ENCODE measurements around the gene SMARCB1.
A peak's percentile ranks its signal among the peaks of the same experiment; 100 is the strongest.

The SMARCB1 gene

DNA sequence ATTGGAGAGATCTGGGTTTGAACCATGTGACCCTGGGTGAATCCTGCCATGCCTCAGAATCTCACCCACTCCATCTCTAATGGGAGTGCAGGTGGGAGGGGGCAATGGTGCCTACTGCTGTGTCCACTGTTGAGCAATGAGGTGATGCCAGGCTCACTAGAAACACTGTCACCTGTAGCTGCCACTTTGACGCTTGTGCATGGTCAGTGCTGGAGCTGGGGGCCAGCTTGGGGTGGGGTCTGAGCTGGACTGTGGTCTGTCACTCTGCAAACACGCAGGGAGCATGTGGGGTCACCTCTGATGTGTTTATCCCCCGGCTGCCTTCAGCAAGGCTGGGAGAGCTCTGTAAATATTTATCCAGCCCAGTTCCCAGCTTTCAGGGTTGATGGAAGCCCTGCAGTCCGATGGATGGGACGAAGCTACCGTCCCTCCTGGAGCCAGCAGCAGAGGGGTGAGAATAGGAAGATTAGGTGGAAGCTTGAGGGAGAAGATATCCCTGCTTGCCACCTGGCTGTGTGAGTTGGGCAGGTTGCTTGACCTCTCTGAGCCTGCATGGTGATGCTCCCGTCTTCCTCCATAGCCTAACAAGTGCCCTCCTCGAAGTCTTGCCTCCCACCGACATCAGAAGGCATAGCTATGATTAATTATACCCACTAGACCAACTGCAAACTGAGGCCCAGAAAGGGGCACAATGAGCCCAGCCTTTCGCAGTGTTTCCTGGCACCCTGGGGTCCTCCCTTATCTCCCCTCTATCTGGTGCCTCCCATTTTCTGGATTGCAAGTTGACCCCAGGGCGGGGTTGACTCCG, 12.4 kb upstream of the SMARCB1 start:
- no peak overlapping the region for H2AK5ac ChIP-seq (ENCODE audit: low read length)
- no peak overlapping the region for H4K8ac ChIP-seq (ENCODE audit: low read depth, low read length)
- H3K4me2 ChIP-seq (ENCODE audit: low read length): no peak overlapping the region
- H3K9ac ChIP-seq (ENCODE audit: low read length): no peak overlapping the region
- DNase-seq: no peak
- no peak overlapping the region for H2BK120ac ChIP-seq (ENCODE audit: low read depth, low read length)
- no peaks in the 10 kb centered on the region for H3K79me1 ChIP-seq (ENCODE audit: low read length)
- no peak overlapping the region for H3K4ac ChIP-seq (ENCODE audit: low read depth, low read length)
- H4K5ac ChIP-seq (ENCODE audit: low read length): no peak overlapping the region
- H3K36me3 ChIP-seq (ENCODE audit: control insufficient read depth, insufficient read depth, low read length): no peaks in the 10 kb centered on the region
- no peak overlapping the region for H3K27ac ChIP-seq (ENCODE audit: low read depth, low read length)
- H2BK15ac ChIP-seq (replicated peaks; ENCODE audit: low read depth): no peak overlapping the region
- no peak overlapping the region for H3K18ac ChIP-seq (ENCODE audit: low read length)
- H3K23ac ChIP-seq (ENCODE audit: low read length): no peak overlapping the region
- H3K79me2 ChIP-seq (ENCODE audit: control insufficient read depth, insufficient read depth, low read length): no peaks in the 10 kb centered on the region
- H3K27me3 ChIP-seq (ENCODE audit: insufficient read depth, low read length, poor library complexity): peaks cover 3% of the 10 kb centered on the region
- H3K4me1 ChIP-seq (ENCODE audit: control insufficient read depth, low read depth, low read length): peaks cover 3% of the 10 kb centered on the region
- no peak overlapping the region for H3K4me3 ChIP-seq (ENCODE audit: low read length)
- WGBS (ENCODE audit: extremely low coverage, insufficient coverage, low lambda C conversion rate): no CpG with 5 or more reads among the region's 12 CpGs
- H3K56ac ChIP-seq (ENCODE audit: low read length): no peak overlapping the region
- no peak overlapping the region for H2BK5ac ChIP-seq (ENCODE audit: low read length)

DNA sequence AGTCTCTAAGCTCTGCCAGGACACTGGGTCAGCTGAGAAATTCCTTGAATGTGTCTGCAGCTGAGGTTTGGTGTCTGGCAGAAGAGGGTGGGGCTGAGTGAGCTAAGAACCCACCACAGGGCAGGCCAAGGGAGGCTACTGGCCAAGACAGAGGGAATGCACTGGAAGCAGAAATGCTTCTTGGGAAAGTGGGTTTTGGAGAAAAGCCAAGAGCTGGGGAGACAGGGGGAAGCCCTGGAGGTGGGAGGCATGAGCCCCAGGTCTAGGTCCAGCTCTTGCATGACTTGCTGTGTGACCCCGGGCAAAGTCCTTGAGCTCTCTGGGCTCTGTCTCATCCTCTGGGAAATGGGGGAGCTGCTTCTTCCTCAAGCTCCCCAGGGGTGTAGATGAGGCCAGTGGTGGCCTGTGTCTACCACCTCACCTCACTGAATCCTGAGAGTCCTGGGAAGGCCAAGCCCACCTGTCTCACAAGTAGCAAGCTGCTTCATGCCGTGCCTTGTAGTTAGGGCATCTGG, 11.8 kb upstream of the SMARCB1 start:
- H3K27ac ChIP-seq (ENCODE audit: low read depth, low read length): no peak overlapping the region
- H3K56ac ChIP-seq (ENCODE audit: low read length): peak overlapping the region; percentile 34

DNA sequence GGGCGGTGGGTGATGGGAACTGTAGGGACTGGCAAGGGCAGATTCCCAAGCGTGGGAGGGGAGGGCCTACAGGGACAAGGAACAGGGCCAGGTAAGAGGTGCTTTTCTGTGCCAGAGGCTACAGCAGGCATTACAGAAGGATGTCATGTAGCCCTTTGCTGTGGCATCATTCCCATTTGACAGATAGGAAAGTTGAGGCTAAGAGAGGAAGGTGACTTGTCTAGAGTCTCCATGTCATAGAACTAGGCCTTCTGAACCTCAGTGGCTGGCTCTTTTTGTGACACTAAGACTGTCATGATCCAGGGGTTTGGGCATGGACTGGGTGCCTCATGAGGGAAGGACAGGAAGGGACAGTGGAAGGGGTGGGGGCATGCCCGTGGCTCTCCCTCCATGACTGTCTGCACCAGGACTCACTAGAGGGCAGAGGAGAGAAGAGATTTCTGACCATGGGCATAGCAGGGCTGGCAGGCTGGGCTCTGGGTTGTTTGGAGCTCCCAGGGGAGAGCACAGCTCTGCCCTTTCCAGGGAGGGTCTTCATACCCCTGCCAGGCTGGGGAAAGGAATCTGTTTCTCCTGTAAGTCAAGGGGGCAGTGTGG, 10.9 kb upstream of the SMARCB1 start:
- Histone ChIP-seq H2BK120ac (ENCODE audit: low read depth, low read length) (no peak overlapping the region), H3K4me1 (ENCODE audit: control insufficient read depth, low read depth, low read length) (peaks cover 3% of the 10 kb centered on the region), H2BK5ac (ENCODE audit: low read length) (no peak overlapping the region), H2BK15ac (replicated peaks; ENCODE audit: low read depth) (no peak overlapping the region), H3K36me3 (ENCODE audit: control insufficient read depth, insufficient read depth, low read length) (no peaks in the 10 kb centered on the region), H4K5ac (ENCODE audit: low read length) (no peak overlapping the region), H3K4me2 (ENCODE audit: low read length) (no peak overlapping the region), H3K18ac (ENCODE audit: low read length) (no peak overlapping the region), H3K4ac (ENCODE audit: low read depth, low read length) (no peak overlapping the region), H3K4me3 (ENCODE audit: low read length) (no peak overlapping the region), H3K9ac (ENCODE audit: low read length) (no peak overlapping the region), H3K56ac (ENCODE audit: low read length) (no peak overlapping the region), H3K79me1 (ENCODE audit: low read length) (no peaks in the 10 kb centered on the region), H2AK5ac (ENCODE audit: low read length) (no peak overlapping the region), H3K27ac (ENCODE audit: low read depth, low read length) (no peak overlapping the region), H3K23ac (ENCODE audit: low read length) (no peak overlapping the region), H4K8ac (ENCODE audit: low read depth, low read length) (no peak overlapping the region), H3K79me2 (ENCODE audit: control insufficient read depth, insufficient read depth, low read length) (no peaks in the 10 kb centered on the region), H3K27me3 (ENCODE audit: insufficient read depth, low read length, poor library complexity) (peaks cover 3% of the 10 kb centered on the region)
- no peak for DNase-seq
- WGBS (ENCODE audit: extremely low coverage, insufficient coverage, low lambda C conversion rate): no CpG with 5 or more reads among the region's 3 CpGs

More for the DNA sequence above, 11.8 kb upstream of the SMARCB1 start:
- Histone ChIP-seq H3K4ac (ENCODE audit: low read depth, low read length) (no peak overlapping the region), H2BK15ac (replicated peaks; ENCODE audit: low read depth) (no peak overlapping the region), H3K36me3 (ENCODE audit: control insufficient read depth, insufficient read depth, low read length) (no peaks in the 10 kb centered on the region), H4K5ac (ENCODE audit: low read length) (no peak overlapping the region), H2BK120ac (ENCODE audit: low read depth, low read length) (no peak overlapping the region), H3K4me3 (ENCODE audit: low read length) (no peak overlapping the region), H3K79me2 (ENCODE audit: control insufficient read depth, insufficient read depth, low read length) (no peaks in the 10 kb centered on the region), H3K23ac (ENCODE audit: low read length) (no peak overlapping the region), H2AK5ac (ENCODE audit: low read length) (no peak overlapping the region), H3K18ac (ENCODE audit: low read length) (no peak overlapping the region), H3K27me3 (ENCODE audit: insufficient read depth, low read length, poor library complexity) (peaks cover 3% of the 10 kb centered on the region), H4K8ac (ENCODE audit: low read depth, low read length) (no peak overlapping the region), H3K4me1 (ENCODE audit: control insufficient read depth, low read depth, low read length) (peaks cover 3% of the 10 kb centered on the region), H3K79me1 (ENCODE audit: low read length) (no peaks in the 10 kb centered on the region), H2BK5ac (ENCODE audit: low read length) (no peak overlapping the region), H3K9ac (ENCODE audit: low read length) (no peak overlapping the region), H3K4me2 (ENCODE audit: low read length) (no peak overlapping the region)
- peak; percentile 86 for DNase-seq
- WGBS (ENCODE audit: extremely low coverage, insufficient coverage, low lambda C conversion rate): no CpG with 5 or more reads among the region's 2 CpGs

DNA sequence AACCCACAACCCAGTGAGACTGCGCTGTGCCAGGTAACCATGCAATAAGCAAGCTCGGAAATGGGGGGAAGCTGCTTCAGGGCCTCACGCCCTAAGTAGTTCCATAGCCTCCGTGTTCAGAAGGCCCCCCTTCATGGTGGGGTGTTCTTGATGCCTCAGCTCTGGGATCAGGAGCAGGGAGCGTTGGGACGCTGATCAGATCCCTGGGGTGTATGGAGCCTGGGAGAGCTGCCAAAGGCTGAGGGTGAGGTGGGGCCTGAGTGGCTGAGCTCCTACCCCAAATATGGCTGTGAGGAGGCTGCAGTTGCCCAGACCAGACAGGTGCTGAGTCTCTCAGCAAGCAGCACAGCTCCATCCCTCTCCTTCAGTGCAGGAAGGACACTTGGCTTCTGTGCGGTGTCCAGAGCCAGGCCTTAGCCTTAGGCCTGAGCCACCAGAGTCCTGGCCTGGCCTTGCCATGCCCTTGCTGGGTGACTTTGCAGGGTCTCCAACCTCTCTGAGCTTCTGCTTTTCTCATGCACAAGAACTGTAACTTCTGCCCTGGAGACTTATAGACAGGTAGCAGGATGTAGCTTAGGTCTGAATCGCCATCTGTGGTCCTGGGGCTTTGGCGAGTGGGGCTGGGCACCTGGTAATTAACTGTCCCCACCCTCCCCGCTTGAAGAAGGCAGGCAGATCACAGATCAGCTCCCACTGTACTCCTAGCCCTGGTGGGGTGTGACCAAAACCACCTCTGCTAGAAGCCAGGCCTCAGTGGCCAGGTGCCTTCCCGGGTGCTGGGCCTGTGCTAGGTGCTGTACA, 8.8 kb upstream of the SMARCB1 start:
- Histone ChIP-seq H3K4ac (ENCODE audit: low read depth, low read length) (no peak overlapping the region), H3K79me2 (ENCODE audit: control insufficient read depth, insufficient read depth, low read length) (no peaks in the 10 kb centered on the region), H4K8ac (ENCODE audit: low read depth, low read length) (no peak overlapping the region), H2BK15ac (replicated peaks; ENCODE audit: low read depth) (no peak overlapping the region), H3K36me3 (ENCODE audit: control insufficient read depth, insufficient read depth, low read length) (no peaks in the 10 kb centered on the region), H3K23ac (ENCODE audit: low read length) (no peak overlapping the region), H2BK120ac (ENCODE audit: low read depth, low read length) (no peak overlapping the region), H3K56ac (ENCODE audit: low read length) (no peak overlapping the region), H2AK5ac (ENCODE audit: low read length) (no peak overlapping the region), H3K18ac (ENCODE audit: low read length) (no peak overlapping the region), H3K4me2 (ENCODE audit: low read length) (no peak overlapping the region), H3K79me1 (ENCODE audit: low read length) (no peaks in the 10 kb centered on the region), H2BK5ac (ENCODE audit: low read length) (no peak overlapping the region), H4K5ac (ENCODE audit: low read length) (no peak overlapping the region), H3K9ac (ENCODE audit: low read length) (no peak overlapping the region), H3K27me3 (ENCODE audit: insufficient read depth, low read length, poor library complexity) (peaks cover 3% of the 10 kb centered on the region), H3K27ac (ENCODE audit: low read depth, low read length) (no peak overlapping the region), H3K4me1 (ENCODE audit: control insufficient read depth, low read depth, low read length) (peaks cover 3% of the 10 kb centered on the region), H3K4me3 (ENCODE audit: low read length) (no peak overlapping the region)
- WGBS (ENCODE audit: extremely low coverage, insufficient coverage, low lambda C conversion rate): no CpG with 5 or more reads among the region's 11 CpGs
- DNase-seq: no peak

DNA sequence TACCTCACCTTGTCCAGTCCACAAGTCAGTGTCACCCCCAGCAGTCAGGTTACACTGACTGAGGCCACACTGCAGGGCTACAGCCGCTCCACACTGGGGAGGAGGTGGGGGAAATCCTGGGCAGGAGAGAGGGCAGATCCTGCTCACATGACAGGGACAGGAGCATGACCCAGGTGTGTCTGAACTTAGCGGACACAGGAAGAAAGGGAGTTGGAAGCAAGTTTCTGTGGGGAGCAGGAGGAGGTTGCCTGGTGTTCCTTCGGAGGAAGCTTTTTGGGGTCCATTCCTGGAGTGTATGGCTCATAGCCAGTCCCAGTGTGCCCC, 8.2 kb upstream of the SMARCB1 start:
- Histone ChIP-seq H3K4ac (ENCODE audit: low read depth, low read length) (no peak overlapping the region), H4K5ac (ENCODE audit: low read length) (no peak overlapping the region)

More for the DNA sequence above, 8.2 kb upstream of the SMARCB1 start:
- no peak overlapping the region for H3K27ac ChIP-seq (ENCODE audit: low read depth, low read length)
- H3K36me3 ChIP-seq (ENCODE audit: control insufficient read depth, insufficient read depth, low read length): no peaks in the 10 kb centered on the region
- no peak overlapping the region for H4K8ac ChIP-seq (ENCODE audit: low read depth, low read length)
- H3K4me2 ChIP-seq (ENCODE audit: low read length): no peak overlapping the region
- H3K27me3 ChIP-seq (ENCODE audit: insufficient read depth, low read length, poor library complexity): no peaks in the 10 kb centered on the region
- H2BK15ac ChIP-seq (replicated peaks; ENCODE audit: low read depth): no peak overlapping the region
- no peaks in the 10 kb centered on the region for H3K79me2 ChIP-seq (ENCODE audit: control insufficient read depth, insufficient read depth, low read length)
- H2AK5ac ChIP-seq (ENCODE audit: low read length): no peak overlapping the region
- peaks cover 3% of the 10 kb centered on the region for H3K4me1 ChIP-seq (ENCODE audit: control insufficient read depth, low read depth, low read length)
- H3K4me3 ChIP-seq (ENCODE audit: low read length): no peak overlapping the region
- DNase-seq: no peak
- no peak overlapping the region for H3K23ac ChIP-seq (ENCODE audit: low read length)
- no peak overlapping the region for H3K18ac ChIP-seq (ENCODE audit: low read length)
- no CpG with 5 or more reads among the region's 3 CpGs for WGBS (ENCODE audit: extremely low coverage, insufficient coverage, low lambda C conversion rate)
- no peak overlapping the region for H3K56ac ChIP-seq (ENCODE audit: low read length)
- no peak overlapping the region for H3K9ac ChIP-seq (ENCODE audit: low read length)
- no peak overlapping the region for H2BK120ac ChIP-seq (ENCODE audit: low read depth, low read length)
- H2BK5ac ChIP-seq (ENCODE audit: low read length): no peak overlapping the region
- no peaks in the 10 kb centered on the region for H3K79me1 ChIP-seq (ENCODE audit: low read length)
